Thoracic aorta (tissue), 2 donors: ENCODE results near the gene TMEM204. TPM values are rescaled to one million over a fixed set of nuclear protein-coding genes. Genes with fewer than 3 reads are reported as not detected.

Source experiments
- ATAC-seq: fragments of 150-250 bp; one replicate; pipeline ENCODE4 v1.8.0; 2017; ENCODE audit warnings: low read depth; ENCODE audit not compliant: insufficient number of reproducible peaks, low FRiP score
- DNase-seq: peaks from one replicate; pipeline ENCODE4 v3.0.0-alpha.2; 2020; ENCODE audit warnings: low spot score
- H3K27ac ChIP-seq, 2 donors: fragments of 200-600 bp; sonication (generic); 1 replicate in 1 of 2; 2 replicates in 1 of 2; pipeline ENCODE4 v1.5.1; 2016; ENCODE audit warnings: mild to moderate bottlenecking in 2 of 2, moderate library complexity in 2 of 2
- H3K27me3 ChIP-seq: fragments of 200-600 bp; sonication (generic); replicated peaks from 2 replicates; pipeline ENCODE4 v1.6.0; 2016; ENCODE audit warnings: mild to moderate bottlenecking; ENCODE audit not compliant: insufficient read depth
- H3K36me3 ChIP-seq: fragments of 200-600 bp; sonication (generic); one replicate; pipeline ENCODE4 v1.5.1; 2016
- H3K4me1 ChIP-seq, 2 donors: fragments of 200-600 bp; sonication (generic); 1 replicate in 1 of 2; 2 replicates in 1 of 2; pipeline versions ENCODE4 v1.5.1 to v1.6.0; 2016; ENCODE audit warnings: low read depth in 2 of 2, mild to moderate bottlenecking in 1 of 2; ENCODE audit not compliant: control insufficient read depth in 1 of 2
- H3K4me3 ChIP-seq: fragments of 200-600 bp; sonication (generic); 2 replicates; pipeline ENCODE4 v1.5.1; 2016; ENCODE audit warnings: mild to moderate bottlenecking
- H3K9me3 ChIP-seq: fragments of 200-600 bp; sonication (generic); 2 replicates; pipeline ENCODE4 v1.5.1; 2016
- CTCF ChIP-seq: fragments of 200-600 bp; sonication (generic); IDR thresholded peaks from one replicate; pipeline ENCODE4 v1.5.1; 2019; ENCODE audit warnings: antibody characterized with exemption
- total RNA-seq, 2 donors: library from RNA; depleted of rRNA; stranded (reverse); fragments of >200 nt; gene quantifications; one replicate each; pipeline versions ENCODE4 v1.1.0 to v1.2.3, GENCODE V29; 2016

TMEM204 gene
- total RNA-seq, 2 donors from 2014 or later: 111 to 125 TPM

GRCh38 chr16:1537138-1537577, 3.7 kb downstream of the TMEM204 start:
- DNase-seq (no peak), ATAC-seq (no peak)
- H3K9me3 ChIP-seq: no peaks in the 10 kb centered on the region
- peaks cover 33 to 68% of the 10 kb centered on the region in 2 donors for H3K4me1 ChIP-seq
- H3K27me3 ChIP-seq: no peaks in the 10 kb centered on the region
- no peak overlapping the region for H3K4me3 ChIP-seq
- TF ChIP-seq CTCF: no peak
- no peak overlapping the region for H3K27ac ChIP-seq
- H3K36me3 ChIP-seq: peaks cover 38% of the 10 kb centered on the region

- no peak overlapping the region for H3K4me3 ChIP-seq
- H3K4me1 ChIP-seq: peaks cover 28 to 67% of the 10 kb centered on the region in 2 donors
- no peak for ATAC-seq
- H3K27me3 ChIP-seq: no peaks in the 10 kb centered on the region
- no peak overlapping the region for H3K27ac ChIP-seq
- H3K9me3 ChIP-seq: no peaks in the 10 kb centered on the region
- peaks cover 44% of the 10 kb centered on the region for H3K36me3 ChIP-seq
- DNase-seq: no peak
- no peak for TF ChIP-seq CTCF
Observed at GRCh38 chr16:1537763-1538289, 4.4 kb downstream of the TMEM204 start.

- DNase-seq: no peak
- Histone ChIP-seq H3K27me3 (no peaks in the 10 kb centered on the region), H3K9me3 (no peaks in the 10 kb centered on the region), H3K4me3 (no peak overlapping the region), H3K27ac (no peak overlapping the region), H3K36me3 (peaks cover 46% of the 10 kb centered on the region), H3K4me1 (peaks cover 33 to 71% of the 10 kb centered on the region in 2 donors)
- TF ChIP-seq CTCF: no peak
- ATAC-seq: no peak
Observed at GRCh38 chr16:1538804-1539520, 5.5 kb downstream of the TMEM204 start.

- Histone ChIP-seq H3K36me3 (peaks cover 46% of the 10 kb centered on the region), H3K9me3 (no peaks in the 10 kb centered on the region), H3K27me3 (no peaks in the 10 kb centered on the region), H3K4me3 (no peak overlapping the region), H3K27ac (no peak overlapping the region), H3K4me1 (peaks cover 35 to 71% of the 10 kb centered on the region in 2 donors)
- no peak for TF ChIP-seq CTCF
- DNase-seq (no peak), ATAC-seq (no peak)
Observed at GRCh38 chr16:1539720-1540555, 6.5 kb downstream of the TMEM204 start.

DNA sequence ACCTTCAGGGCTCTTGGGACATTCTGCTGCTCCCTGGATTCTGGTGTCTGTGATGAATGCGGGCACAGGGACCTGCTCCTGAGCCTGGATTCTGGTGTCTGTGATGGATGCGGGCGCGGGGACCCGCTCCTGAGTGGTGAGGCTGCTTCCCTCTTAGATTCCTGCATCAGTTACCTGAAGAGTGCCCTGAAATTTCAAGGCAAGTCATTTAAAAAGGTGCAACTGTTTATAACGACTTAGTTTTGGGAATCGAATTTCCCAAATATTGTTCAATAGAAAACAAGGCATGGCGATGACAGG, 7.0 kb downstream of the TMEM204 start:
- ATAC-seq: no peak
- peaks cover 45% of the 10 kb centered on the region for H3K36me3 ChIP-seq
- H3K4me1 ChIP-seq: peaks cover 36 to 69% of the 10 kb centered on the region in 2 donors
- H3K9me3 ChIP-seq: no peaks in the 10 kb centered on the region
- H3K4me3 ChIP-seq: no peak overlapping the region
- no peak for DNase-seq
- TF ChIP-seq CTCF: no peak
- no peaks in the 10 kb centered on the region for H3K27me3 ChIP-seq
- H3K27ac ChIP-seq: no peak overlapping the region
